K562 (cell line): ENCODE data around the gene FRG1. TPM values are rescaled to one million over a fixed set of nuclear protein-coding genes. Genes with fewer than 3 reads are reported as not detected.

ENCODE experiments used
- CBX5 ChIP-seq: IDR thresholded peaks from 2 replicates; pipeline ENCODE4 v1.6.1; 2014; ENCODE audit warnings: low read depth, borderline replicate concordance
- FOXA1 ChIP-seq: fragments of 450-650 bp; IDR thresholded peaks from 2 replicates; pipeline ENCODE4 v1.6.1; 2016; ENCODE audit warnings: mild to moderate bottlenecking, borderline replicate concordance
- GTF2A2 ChIP-seq: IDR thresholded peaks from 2 replicates; pipeline ENCODE4 v1.6.1; 2016; ENCODE audit warnings: mild to moderate bottlenecking, missing genetic modification characterization, missing compliant biosample characterization
- MCM3 ChIP-seq: fragments of 450-650 bp; IDR thresholded peaks from 2 replicates; pipeline ENCODE4 v1.6.1; 2016
- RBM17 ChIP-seq: fragments of 200-400 bp; formaldehyde crosslinking; IDR thresholded peaks from 2 replicates; pipeline ENCODE4 v1.6.1; 2017; ENCODE audit warnings: low read depth, mild to moderate bottlenecking, low read length, borderline replicate concordance
- RFX5 ChIP-seq: IDR thresholded peaks from 2 replicates; pipeline ENCODE4 v1.6.1; 2011; ENCODE audit warnings: low read depth, mild to moderate bottlenecking, improper control_type of control experiment, low read length
- SAP30 ChIP-seq: fragments of 200-600 bp; sonication (generic); IDR thresholded peaks from 2 replicates; pipeline ENCODE4 v1.6.1; 2012; ENCODE audit warnings: borderline replicate concordance, low read depth, mild to moderate bottlenecking, moderate library complexity, low read length, control low read depth, inconsistent platforms; ENCODE audit not compliant: insufficient read depth, poor library complexity, severe bottlenecking
- SIX5 ChIP-seq, 2 experiments: IDR thresholded peaks; 2 replicates each; pipeline ENCODE4 v1.6.1; 2011; ENCODE audit warnings: low read length in 2 of 2, borderline replicate concordance in 1 of 2, low read depth in 1 of 2, mild to moderate bottlenecking in 1 of 2, moderate library complexity in 1 of 2; ENCODE audit not compliant: insufficient read depth in 1 of 2
- SMARCA5 ChIP-seq: fragments of 450-650 bp; IDR thresholded peaks from 2 replicates; pipeline ENCODE4 v1.6.1; 2016
- SMARCC2 ChIP-seq: fragments of 450-650 bp; IDR thresholded peaks from 2 replicates; pipeline ENCODE4 v1.6.1; 2017; ENCODE audit warnings: antibody characterized with exemption, moderate library complexity, mild to moderate bottlenecking, low read depth
- TAF7 ChIP-seq: fragments of 450-650 bp; IDR thresholded peaks from 2 replicates; pipeline ENCODE4 v1.6.1; 2016; ENCODE audit warnings: missing genetic modification characterization, missing compliant biosample characterization
- TBL1XR1 ChIP-seq, 2 experiments: IDR thresholded peaks; 2 replicates each; pipeline ENCODE4 v1.6.1; 2012; ENCODE audit warnings: improper control_type of control experiment in 2 of 2, low read length in 2 of 2, mild to moderate bottlenecking in 1 of 2
- TEAD1 ChIP-seq, 2 experiments: fragments of 450-650 bp in 1 of 2; sonication (generic) in 1 of 2; formaldehyde crosslinking; IDR thresholded peaks; 2 replicates each; pipeline versions ENCODE4 v1.4.0 to v1.8.0; 2020 to 2022; ENCODE audit warnings: mild to moderate bottlenecking in 2 of 2, missing genetic modification reagents in 1 of 2
- TGIF2 ChIP-seq: sonication (generic); formaldehyde crosslinking; IDR thresholded peaks from 2 replicates; pipeline ENCODE4 v1.8.1; 2022; ENCODE audit warnings: mild to moderate bottlenecking, missing genetic modification reagents, moderate library complexity
- VEZF1 ChIP-seq: fragments of 200-800 bp; sonication (Bioruptor generic); IDR thresholded peaks from 2 replicates; pipeline ENCODE4 v1.6.1; 2017; ENCODE audit warnings: missing genetic modification characterization, missing compliant biosample characterization
- ZBTB5 ChIP-seq: fragments of 450-650 bp; IDR thresholded peaks from 2 replicates; pipeline ENCODE4 v1.6.1; 2017; ENCODE audit warnings: antibody characterized with exemption
- ZNF3 ChIP-seq: fragments of 250-450 bp; sonication (Bioruptor Pico); IDR thresholded peaks from 2 replicates; pipeline ENCODE4 v1.5.0; 2021; ENCODE audit warnings: mild to moderate bottlenecking, moderate library complexity
- ZNF445 ChIP-seq: fragments of 250-450 bp; sonication (Bioruptor Pico); IDR thresholded peaks from 2 replicates; pipeline ENCODE4 v1.4.0; 2020; ENCODE audit warnings: low read depth, mild to moderate bottlenecking, moderate library complexity
- ZNF57 ChIP-seq: fragments of 450-650 bp; formaldehyde crosslinking; IDR thresholded peaks from 2 replicates; pipeline ENCODE4 v1.4.0; 2020; ENCODE audit warnings: mild to moderate bottlenecking, moderate library complexity
- ZNF696 ChIP-seq: fragments of 250-450 bp; sonication (Bioruptor Pico); conservative IDR thresholded peaks from 2 replicates; pipeline ENCODE4 v1.4.0; 2020; ENCODE audit warnings: mild to moderate bottlenecking, moderate library complexity
- ZSCAN29 ChIP-seq: fragments of 450-650 bp; IDR thresholded peaks from 2 replicates; pipeline ENCODE4 v1.6.1; 2017
- polyA plus RNA-seq, 8 experiments: library from polyadenylated mRNA; depleted of rRNA in 4 of 8; stranded (reverse) in 5 of 8; unstranded in 3 of 8; fragments of >200 nt; fragmentation: Nextera tagmentation in 2 of 8; fragmentation: Illumina TruSeq in 1 of 8; extraction: Ambion mirVana in 2 of 8; extraction: Trizol in 1 of 8; gene quantifications; 2 replicates each; pipeline versions ENCODE4 v1.2.1 to v1.2.3, GENCODE V29; 2011 to 2014; ENCODE audit warnings: inconsistent platforms in 1 of 8, missing spikeins in 1 of 8
- total RNA-seq, 7 experiments: library from RNA; depleted of rRNA in 6 of 7; stranded (reverse); fragments of >200 nt in 6 of 7; fragmentation: Illumina TruSeq in 2 of 7; extraction: Trizol in 2 of 7; gene quantifications; 2 replicates each; pipeline versions ENCODE4 v1.2.1 to v1.2.3, GENCODE V29; 2011 to 2021; ENCODE audit warnings: low replicate concordance in 1 of 7
- TF ChIP-seq, protein P1 (sequence below): fragments of 450-650 bp; IDR thresholded peaks from 2 replicates; pipeline ENCODE4 v1.6.1; 2018; ENCODE audit not compliant: partially characterized antibody

FRG1 gene
- total and polyA plus RNA-seq, 9 of the 15 experiments (the other 6 are each of a cell fraction or from before 2014, with no cell fraction given): 36.4 to 203 (median 112) TPM

GRCh38 chr4:189940178-189941004 lies at the start of gene FRG1 (continued):
- TF ChIP-seq FOXA1 (no peak), ZBTB5 (no peak), ZNF696 (CRISPR knock-in tag) (no peak), CBX5 (no peak; the same call in 1 of the 2 replicates), TEAD1 (CRISPR knock-in tag; IDR thresholded peaks at IDR 0.05) (peak; percentile 30 to 83; a peak in 3 of 4 replicates), RBM17 (no peak), GTF2A2 (tag) (no peak), ZNF3 (no peak), TGIF2 (CRISPR knock-in tag) (no peak), TBL1XR1 (IDR thresholded peaks at IDR 0.05; ENCODE audit: low read length in 2 of 2) (peak; percentile 40 to 44; a peak in 1 of 4 replicates), ZSCAN29 (no peak), TAF7 (tag) (no peak), RFX5 (no peak), SMARCA5 (no peak), ZNF445 (CRISPR knock-in tag) (no peak), VEZF1 (CRISPR knock-in tag) (peak; percentile 53; the same call in 1 of the 2 replicates), SAP30 (no peak), MCM3 (no peak), SMARCC2 (no peak), ZNF57 (CRISPR knock-in tag) (no peak), SIX5 (IDR thresholded peaks at IDR 0.05; ENCODE audit: borderline replicate concordance in 1 of 2, insufficient read depth in 1 of 2, low read depth in 1 of 2, low read length in 2 of 2) (peak in 1 of 2 experiments; percentile 23; a peak in 1 of 4 replicates)
- TF ChIP-seq, protein P1, sequence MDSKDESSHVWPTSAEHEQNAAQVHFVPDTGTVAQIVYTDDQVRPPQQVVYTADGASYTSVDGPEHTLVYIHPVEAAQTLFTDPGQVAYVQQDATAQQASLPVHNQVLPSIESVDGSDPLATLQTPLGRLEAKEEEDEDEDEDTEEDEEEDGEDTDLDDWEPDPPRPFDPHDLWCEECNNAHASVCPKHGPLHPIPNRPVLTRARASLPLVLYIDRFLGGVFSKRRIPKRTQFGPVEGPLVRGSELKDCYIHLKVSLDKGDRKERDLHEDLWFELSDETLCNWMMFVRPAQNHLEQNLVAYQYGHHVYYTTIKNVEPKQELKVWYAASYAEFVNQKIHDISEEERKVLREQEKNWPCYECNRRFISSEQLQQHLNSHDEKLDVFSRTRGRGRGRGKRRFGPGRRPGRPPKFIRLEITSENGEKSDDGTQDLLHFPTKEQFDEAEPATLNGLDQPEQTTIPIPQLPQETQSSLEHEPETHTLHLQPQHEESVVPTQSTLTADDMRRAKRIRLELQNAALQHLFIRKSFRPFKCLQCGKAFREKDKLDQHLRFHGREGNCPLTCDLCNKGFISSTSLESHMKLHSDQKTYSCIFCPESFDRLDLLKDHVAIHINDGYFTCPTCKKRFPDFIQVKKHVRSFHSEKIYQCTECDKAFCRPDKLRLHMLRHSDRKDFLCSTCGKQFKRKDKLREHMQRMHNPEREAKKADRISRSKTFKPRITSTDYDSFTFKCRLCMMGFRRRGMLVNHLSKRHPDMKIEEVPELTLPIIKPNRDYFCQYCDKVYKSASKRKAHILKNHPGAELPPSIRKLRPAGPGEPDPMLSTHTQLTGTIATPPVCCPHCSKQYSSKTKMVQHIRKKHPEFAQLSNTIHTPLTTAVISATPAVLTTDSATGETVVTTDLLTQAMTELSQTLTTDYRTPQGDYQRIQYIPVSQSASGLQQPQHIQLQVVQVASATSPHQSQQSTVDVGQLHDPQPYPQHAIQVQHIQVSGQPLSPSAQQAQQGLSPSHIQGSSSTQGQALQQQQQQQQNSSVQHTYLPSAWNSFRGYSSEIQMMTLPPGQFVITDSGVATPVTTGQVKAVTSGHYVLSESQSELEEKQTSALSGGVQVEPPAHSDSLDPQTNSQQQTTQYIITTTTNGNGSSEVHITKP: peak; percentile 37
